ENCODE measurements around the gene FGFBP2. TPM values are rescaled to one million over a fixed set of nuclear protein-coding genes. Genes with fewer than 3 reads are reported as not detected.

The FGFBP2 gene
- total RNA-seq, 4 donors from 2014 or later = 0.62 to 5.2 (median 2.2) TPM

DNA sequence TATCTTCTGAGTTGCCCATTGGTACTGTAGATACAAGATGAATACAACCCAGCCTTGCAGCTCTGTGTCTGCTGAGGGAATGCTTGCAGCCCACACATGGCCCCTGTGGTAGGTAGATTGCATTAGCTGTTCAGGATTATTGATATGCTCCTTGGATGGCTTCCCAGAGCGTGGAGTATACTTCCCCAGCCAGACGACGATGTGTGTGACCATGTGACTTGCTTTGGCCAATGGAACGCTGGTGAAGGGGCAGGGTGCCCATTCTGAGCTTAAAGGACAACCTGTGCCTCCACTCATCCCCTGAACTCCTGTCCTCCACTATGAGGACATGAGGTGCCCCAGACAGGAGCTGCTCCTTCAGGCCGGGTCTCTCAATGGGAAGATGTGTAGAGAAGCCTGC is 23.9 kb upstream of the FGFBP2 start:
- no peaks in the 10 kb centered on the region for H3K9me3 ChIP-seq
- H3K27ac ChIP-seq = no peak overlapping the region
- TF ChIP-seq EP300 (IDR thresholded peaks at IDR 0.05) (no peak), POLR2AphosphoS5 (IDR thresholded peaks at IDR 0.05) (no peak), POLR2A (IDR thresholded peaks at IDR 0.05) (no peak)
- TF ChIP-seq, protein P1, sequence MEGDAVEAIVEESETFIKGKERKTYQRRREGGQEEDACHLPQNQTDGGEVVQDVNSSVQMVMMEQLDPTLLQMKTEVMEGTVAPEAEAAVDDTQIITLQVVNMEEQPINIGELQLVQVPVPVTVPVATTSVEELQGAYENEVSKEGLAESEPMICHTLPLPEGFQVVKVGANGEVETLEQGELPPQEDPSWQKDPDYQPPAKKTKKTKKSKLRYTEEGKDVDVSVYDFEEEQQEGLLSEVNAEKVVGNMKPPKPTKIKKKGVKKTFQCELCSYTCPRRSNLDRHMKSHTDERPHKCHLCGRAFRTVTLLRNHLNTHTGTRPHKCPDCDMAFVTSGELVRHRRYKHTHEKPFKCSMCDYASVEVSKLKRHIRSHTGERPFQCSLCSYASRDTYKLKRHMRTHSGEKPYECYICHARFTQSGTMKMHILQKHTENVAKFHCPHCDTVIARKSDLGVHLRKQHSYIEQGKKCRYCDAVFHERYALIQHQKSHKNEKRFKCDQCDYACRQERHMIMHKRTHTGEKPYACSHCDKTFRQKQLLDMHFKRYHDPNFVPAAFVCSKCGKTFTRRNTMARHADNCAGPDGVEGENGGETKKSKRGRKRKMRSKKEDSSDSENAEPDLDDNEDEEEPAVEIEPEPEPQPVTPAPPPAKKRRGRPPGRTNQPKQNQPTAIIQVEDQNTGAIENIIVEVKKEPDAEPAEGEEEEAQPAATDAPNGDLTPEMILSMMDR (IDR thresholded peaks at IDR 0.05) = no peak
- H3K4me1 ChIP-seq = no peaks in the 10 kb centered on the region
- 50% methylated on average over 1 of the region's 5 CpGs; no CpG with 5 or more reads in 1 of the 2 donors for WGBS, 2 donors (ENCODE audit: low coverage in 1 of 2)
- no peak for ATAC-seq
- no peaks in the 10 kb centered on the region for H3K27me3 ChIP-seq
- H3K36me3 ChIP-seq = no peaks in the 10 kb centered on the region
- H3K4me3 ChIP-seq = no peak overlapping the region

DNA sequence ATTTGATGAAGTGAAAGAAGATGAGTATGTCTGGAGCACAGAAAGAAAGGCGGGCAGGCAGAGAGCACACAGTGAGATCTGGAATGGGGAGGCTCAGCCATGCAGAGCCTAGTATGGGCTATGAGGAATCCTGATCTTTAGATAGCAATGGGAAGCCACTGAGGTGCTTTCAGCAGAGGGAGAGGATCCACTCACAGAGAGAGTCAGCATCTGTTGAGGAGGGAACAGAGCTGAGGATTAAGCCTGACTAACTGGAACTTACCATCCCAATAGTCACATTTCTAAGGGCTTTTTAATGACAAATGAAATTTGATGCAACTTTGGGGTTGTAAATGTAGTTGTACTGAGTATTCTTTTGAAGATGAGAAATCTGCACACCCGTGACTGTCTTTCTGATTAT is 20.6 kb upstream of the FGFBP2 start:
- H3K27ac ChIP-seq = no peak overlapping the region
- TF ChIP-seq EP300 (IDR thresholded peaks at IDR 0.05) = no peak
- no peak for TF ChIP-seq POLR2A (IDR thresholded peaks at IDR 0.05)
- TF ChIP-seq, protein P1 (IDR thresholded peaks at IDR 0.05) = no peak
- TF ChIP-seq POLR2AphosphoS5 (IDR thresholded peaks at IDR 0.05) = no peak
- H3K27me3 ChIP-seq = no peaks in the 10 kb centered on the region
- no peak overlapping the region for H3K4me3 ChIP-seq
- WGBS, 2 donors (ENCODE audit: low coverage in 1 of 2) = 80 to 86% methylated on average over 2 of the region's 2 CpGs
- no peaks in the 10 kb centered on the region for H3K36me3 ChIP-seq
- H3K4me1 ChIP-seq = no peaks in the 10 kb centered on the region
- ATAC-seq = no peak
- no peaks in the 10 kb centered on the region for H3K9me3 ChIP-seq

DNA sequence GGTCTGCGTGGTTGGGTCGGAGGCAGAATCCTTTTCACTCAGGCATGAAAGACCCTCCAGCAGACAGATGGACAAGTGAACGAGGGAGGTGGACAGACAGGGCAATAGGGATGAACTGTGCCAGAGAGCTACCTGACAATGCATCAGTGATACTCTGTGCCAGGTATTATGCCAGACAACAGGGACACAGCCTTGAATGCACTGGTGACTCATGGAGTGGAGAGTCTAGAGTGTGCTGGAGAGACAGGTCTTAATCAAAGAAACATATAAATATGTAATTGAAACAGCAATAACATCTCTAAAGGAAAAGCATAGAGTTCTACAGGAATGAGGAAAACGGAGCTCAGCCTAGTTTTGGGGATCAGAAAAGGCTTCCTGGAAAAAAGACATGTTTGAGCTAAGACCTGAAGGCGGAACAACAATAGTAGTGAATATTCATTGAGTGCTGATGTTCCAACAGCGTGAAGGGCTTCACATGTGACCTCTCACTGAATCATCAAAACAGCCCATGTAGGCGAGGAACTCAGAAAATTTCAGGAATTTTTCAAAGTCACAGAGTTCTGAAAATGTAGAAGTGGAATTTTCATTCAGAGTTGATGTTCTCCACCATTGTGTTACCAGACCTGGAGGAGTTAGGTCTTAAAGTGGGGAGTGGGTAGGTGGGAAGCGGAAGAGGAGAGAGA is 20.0 kb upstream of the FGFBP2 start:
- WGBS, 2 donors (ENCODE audit: low coverage in 1 of 2) = 89 to 91% methylated on average over 7 to 8 of the region's 8 CpGs
- ATAC-seq = no peak
- no peak overlapping the region for H3K27ac ChIP-seq
- no peak overlapping the region for H3K4me3 ChIP-seq
- TF ChIP-seq, protein P1 (IDR thresholded peaks at IDR 0.05) = no peak
- no peak for TF ChIP-seq POLR2AphosphoS5 (IDR thresholded peaks at IDR 0.05)
- no peak for TF ChIP-seq EP300 (IDR thresholded peaks at IDR 0.05)
- no peak for TF ChIP-seq POLR2A (IDR thresholded peaks at IDR 0.05)
- no peaks in the 10 kb centered on the region for H3K9me3 ChIP-seq
- H3K4me1 ChIP-seq = no peaks in the 10 kb centered on the region
- no peaks in the 10 kb centered on the region for H3K27me3 ChIP-seq
- no peaks in the 10 kb centered on the region for H3K36me3 ChIP-seq

DNA sequence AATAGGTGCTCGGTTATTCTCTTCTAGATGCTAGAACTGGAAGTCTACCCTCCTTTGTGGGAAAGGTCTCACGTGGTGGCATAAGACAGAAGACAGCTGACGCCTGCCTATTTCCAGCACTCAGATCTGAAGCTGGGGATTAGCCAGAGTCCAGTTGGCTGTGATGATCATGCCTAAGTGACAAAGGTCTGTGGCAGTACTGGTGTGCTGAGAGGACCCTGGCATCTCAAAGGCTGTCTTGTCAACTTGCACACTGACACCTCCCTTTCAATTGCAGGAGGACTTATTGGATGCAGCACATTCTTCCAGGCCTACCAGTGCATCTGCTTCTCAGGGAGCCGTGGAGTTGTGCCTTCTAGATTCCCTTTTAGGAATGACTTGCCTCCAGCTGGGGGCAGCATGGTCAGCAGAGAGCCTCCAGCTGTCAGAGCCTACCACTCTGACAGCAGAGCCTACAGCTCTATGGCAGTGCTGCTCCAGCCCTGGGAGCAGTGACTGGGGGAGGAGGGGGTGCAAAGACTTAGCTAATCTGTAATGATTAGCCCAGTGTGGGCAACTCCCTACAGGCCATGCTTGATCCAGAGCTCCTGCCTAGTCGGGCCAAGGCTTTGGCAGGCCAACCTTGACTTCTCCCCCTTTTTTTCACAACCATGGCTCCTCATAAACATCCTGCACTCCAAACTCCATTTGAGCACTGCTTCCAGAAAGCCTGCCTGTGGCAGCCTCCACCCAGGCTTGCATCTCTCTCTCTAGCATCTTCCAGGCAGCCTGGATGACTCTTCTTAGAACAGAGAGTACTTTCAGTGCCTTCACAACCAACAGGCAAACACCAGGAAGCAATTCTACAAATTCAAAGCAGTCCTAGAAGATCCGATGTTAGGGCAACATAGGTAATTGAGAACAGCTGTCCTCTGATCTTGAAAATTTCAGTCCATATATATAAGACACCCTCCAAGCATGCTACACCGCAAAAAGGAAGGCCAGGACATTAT is 13.8 kb upstream of the FGFBP2 start:
- no peaks in the 10 kb centered on the region for H3K9me3 ChIP-seq
- no peaks in the 10 kb centered on the region for H3K4me1 ChIP-seq
- no peaks in the 10 kb centered on the region for H3K36me3 ChIP-seq
- no peaks in the 10 kb centered on the region for H3K27me3 ChIP-seq
- 80 to 86% methylated on average over 5 to 6 of the region's 7 CpGs for WGBS, 2 donors (ENCODE audit: low coverage in 1 of 2)
- H3K4me3 ChIP-seq = no peak overlapping the region
- no peak for ATAC-seq
- H3K27ac ChIP-seq = no peak overlapping the region
- TF ChIP-seq, protein P1 (IDR thresholded peaks at IDR 0.05) = no peak
- TF ChIP-seq POLR2AphosphoS5 (IDR thresholded peaks at IDR 0.05) (no peak), EP300 (IDR thresholded peaks at IDR 0.05) (no peak), POLR2A (IDR thresholded peaks at IDR 0.05) (no peak)
